Uterus (tissue), 4 donors: ENCODE measurements around the gene E2F1. TPM values are rescaled to one million over a fixed set of nuclear protein-coding genes. Genes with fewer than 3 reads are reported as not detected.

Experiments
- DNase-seq, 2 donors: peaks; one replicate each; pipeline ENCODE4 v3.0.0-alpha.2; 2019 to 2020
- H3K27ac ChIP-seq, 2 donors: fragments of 200-600 bp; sonication (generic); 1 replicate in 1 of 2; 2 replicates in 1 of 2; pipeline ENCODE4 v1.5.1; 2016 to 2018
- H3K27me3 ChIP-seq, 2 donors: fragments of 200-600 bp; sonication (generic); one replicate each; pipeline ENCODE4 v1.5.1; 2018 to 2019; ENCODE audit warnings: control low read depth in 1 of 2
- H3K36me3 ChIP-seq, 2 donors: fragments of 200-600 bp; sonication (generic); one replicate each; pipeline ENCODE4 v1.5.1; 2019; ENCODE audit warnings: control low read depth in 1 of 2
- H3K4me1 ChIP-seq, 2 donors: fragments of 200-600 bp; sonication (generic); one replicate each; pipeline ENCODE4 v1.5.1; 2018 to 2019; ENCODE audit warnings: control low read depth in 1 of 2
- H3K4me3 ChIP-seq, 2 donors: fragments of 200-600 bp; sonication (generic); 1 replicate in 1 of 2; 2 replicates in 1 of 2; pipeline ENCODE4 v1.5.1; 2018 to 2019; ENCODE audit warnings: mild to moderate bottlenecking in 1 of 2
- H3K9me3 ChIP-seq, 2 donors: fragments of 200-600 bp; sonication (generic); one replicate each; pipeline ENCODE4 v1.5.1; 2019; ENCODE audit warnings: control low read depth in 1 of 2
- POLR2A ChIP-seq, 2 donors: fragments of 450-650 bp; IDR thresholded peaks; one replicate each; pipeline ENCODE4 v1.6.1; 2016; ENCODE audit warnings: antibody characterized with exemption in 2 of 2, mild to moderate bottlenecking in 1 of 2, moderate library complexity in 1 of 2
- intact Hi-C: fragments of 100-400 bp; cut with DNase I; formaldehyde crosslinking; loops from one replicate; pipeline ENCODE4 v1.15.1; 2023; ENCODE audit warnings: low total_unique reads
- total RNA-seq, 4 donors: library from RNA; depleted of rRNA in 3 of 4; stranded (reverse); fragments of >200 nt in 3 of 4; gene quantifications; one replicate each; pipeline versions ENCODE4 v1.1.0 to v1.2.4, GENCODE V29; 2014 to 2023
- TF ChIP-seq, protein P1 (sequence below), 4 experiments: fragments of 200-600 bp in 2 of 4; fragments of 450-650 bp in 2 of 4; sonication (generic) in 2 of 4; IDR thresholded peaks; one replicate each; pipeline ENCODE4 v1.5.1; 2016 to 2019; ENCODE audit warnings: antibody characterized with exemption in 4 of 4, mild to moderate bottlenecking in 2 of 4, moderate library complexity in 1 of 4
- donor health status: DM: yes; HTN: yes; CAD: no.

Gene E2F1
- total RNA-seq, 4 donors from 2014 or later: 0.51 to 7.3 (median 1.5) TPM; not detected in 1

DNA sequence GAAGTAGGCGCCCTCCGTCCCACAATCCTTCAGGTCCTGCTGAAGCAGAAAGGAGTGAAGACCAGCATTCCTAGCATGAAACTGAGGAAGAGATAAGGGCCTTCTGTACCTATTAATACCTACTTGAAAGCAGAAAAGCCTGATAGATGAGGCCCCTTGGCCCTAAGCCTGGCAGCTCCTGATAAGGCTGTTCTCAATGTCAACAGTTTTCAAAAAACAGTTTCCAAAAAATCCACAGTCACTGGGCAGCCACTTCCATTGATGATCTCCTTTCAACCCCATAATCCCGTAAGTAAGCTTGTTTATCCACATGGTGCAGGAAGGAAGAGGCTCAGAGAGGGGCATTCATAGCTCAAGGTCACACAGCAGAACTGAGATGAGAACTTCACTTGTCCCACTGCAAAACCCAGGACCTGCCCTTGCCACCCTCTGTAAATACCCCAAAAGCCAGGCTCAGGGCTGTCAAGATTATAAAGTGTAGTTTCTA is 2.8 kb upstream of the E2F1 start:
- intact Hi-C loops: no loop called here
- H3K27ac ChIP-seq: no peak overlapping the region
- DNase-seq: no peak
- no peak overlapping the region for H3K4me3 ChIP-seq
- H3K27me3 ChIP-seq: no peaks in the 10 kb centered on the region
- peaks cover 0 to 8% of the 10 kb centered on the region in 2 donors for H3K4me1 ChIP-seq
- TF ChIP-seq, protein P1, sequence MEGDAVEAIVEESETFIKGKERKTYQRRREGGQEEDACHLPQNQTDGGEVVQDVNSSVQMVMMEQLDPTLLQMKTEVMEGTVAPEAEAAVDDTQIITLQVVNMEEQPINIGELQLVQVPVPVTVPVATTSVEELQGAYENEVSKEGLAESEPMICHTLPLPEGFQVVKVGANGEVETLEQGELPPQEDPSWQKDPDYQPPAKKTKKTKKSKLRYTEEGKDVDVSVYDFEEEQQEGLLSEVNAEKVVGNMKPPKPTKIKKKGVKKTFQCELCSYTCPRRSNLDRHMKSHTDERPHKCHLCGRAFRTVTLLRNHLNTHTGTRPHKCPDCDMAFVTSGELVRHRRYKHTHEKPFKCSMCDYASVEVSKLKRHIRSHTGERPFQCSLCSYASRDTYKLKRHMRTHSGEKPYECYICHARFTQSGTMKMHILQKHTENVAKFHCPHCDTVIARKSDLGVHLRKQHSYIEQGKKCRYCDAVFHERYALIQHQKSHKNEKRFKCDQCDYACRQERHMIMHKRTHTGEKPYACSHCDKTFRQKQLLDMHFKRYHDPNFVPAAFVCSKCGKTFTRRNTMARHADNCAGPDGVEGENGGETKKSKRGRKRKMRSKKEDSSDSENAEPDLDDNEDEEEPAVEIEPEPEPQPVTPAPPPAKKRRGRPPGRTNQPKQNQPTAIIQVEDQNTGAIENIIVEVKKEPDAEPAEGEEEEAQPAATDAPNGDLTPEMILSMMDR (IDR thresholded peaks at IDR 0.05): no peak
- no peak for TF ChIP-seq POLR2A (IDR thresholded peaks at IDR 0.05)
- H3K36me3 ChIP-seq: no peaks in the 10 kb centered on the region
- H3K9me3 ChIP-seq: no peaks in the 10 kb centered on the region

- Histone ChIP-seq H3K36me3 (no peaks in the 10 kb centered on the region), H3K9me3 (no peaks in the 10 kb centered on the region), H3K27ac (no peak overlapping the region), H3K4me1 (peaks cover 0 to 8% of the 10 kb centered on the region in 2 donors), H3K27me3 (no peaks in the 10 kb centered on the region), H3K4me3 (no peak overlapping the region)
- no peak for DNase-seq
- intact Hi-C loops: no loop called here
- TF ChIP-seq POLR2A (IDR thresholded peaks at IDR 0.05): no peak
- TF ChIP-seq, protein P1 (IDR thresholded peaks at IDR 0.05): no peak
Measured at GRCh38 chr20:33687993-33688937, 2.1 kb upstream of the E2F1 start.

DNA sequence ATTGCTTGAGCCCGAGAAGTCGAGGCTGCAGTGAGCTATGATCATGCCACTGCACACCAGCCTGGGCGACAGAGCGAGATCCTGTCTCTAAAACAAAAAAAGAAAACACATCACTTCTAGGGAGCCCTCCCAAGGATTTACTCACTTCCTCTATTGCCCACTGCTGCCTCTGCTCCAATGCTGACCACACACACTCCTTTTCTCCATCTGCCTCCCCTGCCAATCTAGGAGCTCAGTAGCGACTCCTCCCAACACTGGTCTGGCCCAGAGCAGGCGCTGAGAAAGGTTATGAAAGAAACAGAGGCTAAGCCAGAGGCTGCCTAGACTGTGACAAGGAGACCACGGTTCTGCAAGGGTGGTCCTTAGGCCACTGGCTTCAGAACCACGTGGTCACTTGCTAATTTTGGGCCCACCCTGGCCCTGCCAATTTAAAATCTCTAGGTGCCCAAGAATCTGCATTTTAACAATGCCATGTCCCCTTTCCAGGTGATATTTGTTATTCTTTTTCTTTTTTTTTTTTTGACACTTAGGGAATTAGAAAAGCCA is 1.3 kb upstream of the E2F1 start:
- H3K4me1 ChIP-seq: peaks cover 0 to 8% of the 10 kb centered on the region in 2 donors
- no peak overlapping the region for H3K27ac ChIP-seq
- H3K36me3 ChIP-seq: no peaks in the 10 kb centered on the region
- DNase-seq: no peak
- H3K27me3 ChIP-seq: no peaks in the 10 kb centered on the region
- H3K4me3 ChIP-seq: no peak overlapping the region
- intact Hi-C loops: no loop called here
- H3K9me3 ChIP-seq: no peaks in the 10 kb centered on the region
- TF ChIP-seq, protein P1 (IDR thresholded peaks at IDR 0.05): no peak
- no peak for TF ChIP-seq POLR2A (IDR thresholded peaks at IDR 0.05)

DNA sequence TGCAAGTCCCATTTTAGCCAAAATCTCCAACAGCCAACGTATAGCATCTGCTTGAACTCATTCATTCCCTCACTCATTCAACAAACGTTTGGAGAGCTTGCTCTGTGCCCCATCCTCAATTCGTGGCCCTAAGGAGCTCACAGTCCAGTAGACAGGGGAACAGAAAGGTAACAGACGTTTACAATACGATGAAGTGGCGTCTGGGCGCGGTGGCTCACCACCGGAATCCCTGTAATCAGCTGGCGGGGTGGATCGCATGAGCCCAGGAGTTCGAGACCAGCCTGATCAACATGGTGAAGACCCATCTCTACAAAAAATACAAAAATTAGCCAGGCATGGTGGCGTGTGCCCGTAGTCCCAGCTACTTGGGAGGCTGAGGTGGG is 790 bp upstream of the E2F1 start:
- Histone ChIP-seq H3K27me3 (no peaks in the 10 kb centered on the region), H3K4me1 (peaks cover 0 to 8% of the 10 kb centered on the region in 2 donors), H3K9me3 (no peaks in the 10 kb centered on the region), H3K36me3 (no peaks in the 10 kb centered on the region), H3K4me3 (peak overlapping the region in 1 of 2 donors; percentile 34), H3K27ac (peak overlapping the region; percentile 42 to 71)
- intact Hi-C loops: no loop called here
- DNase-seq: no peak
- no peak for TF ChIP-seq POLR2A (IDR thresholded peaks at IDR 0.05)
- TF ChIP-seq, protein P1 (IDR thresholded peaks at IDR 0.05): no peak
